Measurements from ENCODE around the gene IGFN1.

The IGFN1 gene

DNA sequence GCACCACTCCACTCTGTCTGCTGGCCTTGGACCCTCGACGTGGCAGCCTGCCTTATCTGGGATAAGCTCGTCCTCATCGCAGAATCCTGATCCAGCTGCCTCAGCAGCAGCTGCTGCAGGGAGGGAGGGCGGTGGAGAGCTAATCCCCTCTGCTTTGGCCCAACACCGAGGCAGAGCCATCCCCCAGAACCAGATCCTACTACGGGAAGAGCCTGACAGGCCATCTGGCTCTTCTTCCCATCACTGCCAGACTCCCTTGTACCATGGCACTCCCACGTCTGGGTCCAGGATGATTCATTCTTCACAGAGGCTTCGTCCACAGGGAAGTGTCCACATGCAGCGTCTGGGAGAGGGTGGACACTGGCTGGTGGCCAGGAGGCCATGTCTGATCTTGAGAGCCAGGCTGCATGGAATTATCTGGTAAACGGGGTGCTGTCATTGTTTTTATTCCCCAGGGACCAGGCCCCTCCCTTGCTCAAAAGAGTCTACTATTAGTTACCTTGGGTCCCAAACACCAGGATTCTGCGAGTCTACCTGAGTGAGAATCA, 78.1 kb downstream of the IGFN1 start:
- no peak overlapping the region for H3K4me3 ChIP-seq (ENCODE audit: low read length)
- DNase-seq (ENCODE audit: low read depth) = peak; percentile 75
- TF ChIP-seq, protein P1, sequence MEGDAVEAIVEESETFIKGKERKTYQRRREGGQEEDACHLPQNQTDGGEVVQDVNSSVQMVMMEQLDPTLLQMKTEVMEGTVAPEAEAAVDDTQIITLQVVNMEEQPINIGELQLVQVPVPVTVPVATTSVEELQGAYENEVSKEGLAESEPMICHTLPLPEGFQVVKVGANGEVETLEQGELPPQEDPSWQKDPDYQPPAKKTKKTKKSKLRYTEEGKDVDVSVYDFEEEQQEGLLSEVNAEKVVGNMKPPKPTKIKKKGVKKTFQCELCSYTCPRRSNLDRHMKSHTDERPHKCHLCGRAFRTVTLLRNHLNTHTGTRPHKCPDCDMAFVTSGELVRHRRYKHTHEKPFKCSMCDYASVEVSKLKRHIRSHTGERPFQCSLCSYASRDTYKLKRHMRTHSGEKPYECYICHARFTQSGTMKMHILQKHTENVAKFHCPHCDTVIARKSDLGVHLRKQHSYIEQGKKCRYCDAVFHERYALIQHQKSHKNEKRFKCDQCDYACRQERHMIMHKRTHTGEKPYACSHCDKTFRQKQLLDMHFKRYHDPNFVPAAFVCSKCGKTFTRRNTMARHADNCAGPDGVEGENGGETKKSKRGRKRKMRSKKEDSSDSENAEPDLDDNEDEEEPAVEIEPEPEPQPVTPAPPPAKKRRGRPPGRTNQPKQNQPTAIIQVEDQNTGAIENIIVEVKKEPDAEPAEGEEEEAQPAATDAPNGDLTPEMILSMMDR (IDR thresholded peaks at IDR 0.05; ENCODE audit: insufficient read depth, low read depth, low read length, missing control alignments) = no peak

DNA sequence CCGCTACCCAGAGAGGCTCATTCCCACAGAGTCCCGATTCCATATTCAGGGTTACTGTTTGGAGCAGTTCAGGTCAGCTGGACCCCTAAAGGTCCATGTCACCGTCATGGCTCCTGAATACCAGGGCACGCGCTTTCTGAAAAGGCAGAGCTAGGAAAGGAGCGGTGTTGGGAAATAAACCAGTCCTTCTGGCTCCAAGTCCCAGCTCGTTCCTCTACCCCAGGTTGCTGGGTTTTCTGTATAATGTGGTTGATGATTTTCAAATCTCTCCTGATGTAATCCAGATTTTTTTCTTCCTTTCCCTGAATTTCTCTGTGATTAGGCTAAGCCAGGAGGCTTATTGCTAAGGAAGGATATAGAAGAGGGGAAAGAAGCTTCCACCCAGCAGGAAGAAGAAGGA, 78.7 kb downstream of the IGFN1 start:
- H3K4me3 ChIP-seq (ENCODE audit: low read length) = no peak overlapping the region
- DNase-seq (ENCODE audit: low read depth) = peak; percentile 84
- TF ChIP-seq, protein P1 (IDR thresholded peaks at IDR 0.05; ENCODE audit: insufficient read depth, low read depth, low read length, missing control alignments) = no peak

GRCh38 chr1:201269900-201270410, 79.3 kb downstream of the IGFN1 start:
- H3K4me3 ChIP-seq (ENCODE audit: low read length) = no peak overlapping the region
- TF ChIP-seq, protein P1 (IDR thresholded peaks at IDR 0.05; ENCODE audit: insufficient read depth, low read depth, low read length, missing control alignments) = no peak
- DNase-seq (ENCODE audit: low read depth) = no peak

- TF ChIP-seq, protein P1 (IDR thresholded peaks at IDR 0.05; ENCODE audit: insufficient read depth, low read depth, low read length, missing control alignments) = no peak
- no peak overlapping the region for H3K4me3 ChIP-seq (ENCODE audit: low read length)
- no peak for DNase-seq (ENCODE audit: low read depth)
Observed at GRCh38 chr1:201270616-201271390, 80.2 kb downstream of the IGFN1 start.

- TF ChIP-seq, protein P1 (IDR thresholded peaks at IDR 0.05; ENCODE audit: insufficient read depth, low read depth, low read length, missing control alignments) = no peak
- DNase-seq (ENCODE audit: low read depth) = no peak
- no peak overlapping the region for H3K4me3 ChIP-seq (ENCODE audit: low read length)
Observed at GRCh38 chr1:201272799-201273198, 82.2 kb downstream of the IGFN1 start.

DNA sequence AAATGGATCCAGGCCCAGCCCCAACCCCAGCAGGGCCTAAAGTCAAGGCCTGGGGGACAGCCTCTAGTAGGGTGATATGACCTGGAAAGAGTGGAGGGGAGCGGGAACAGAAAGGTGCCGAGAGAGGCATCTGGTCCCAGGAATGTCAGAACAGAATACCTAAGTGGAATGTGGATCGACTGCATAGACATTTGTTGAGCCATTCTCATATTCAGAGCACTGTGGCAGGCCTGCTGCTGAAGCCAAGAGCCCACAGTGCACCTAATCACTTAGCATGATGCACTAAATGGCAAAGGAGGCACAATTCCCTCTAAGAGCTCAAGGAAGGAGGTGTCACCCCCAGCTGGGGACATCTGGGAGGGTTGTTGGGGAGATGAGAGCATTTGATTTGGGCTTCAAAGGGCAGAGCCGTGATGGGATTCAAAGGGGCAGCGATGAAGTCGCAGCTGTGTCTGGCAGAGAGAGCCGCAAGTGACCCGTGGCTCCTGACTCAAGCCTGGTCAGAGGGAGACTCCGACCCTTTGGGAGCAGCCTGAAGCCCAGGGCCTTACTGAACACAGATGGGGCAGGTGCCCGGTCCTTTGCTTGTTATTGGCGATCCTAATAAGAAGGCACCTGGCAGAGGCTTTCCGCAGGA, 84.1 kb downstream of the IGFN1 start:
- TF ChIP-seq, protein P1 (IDR thresholded peaks at IDR 0.05; ENCODE audit: insufficient read depth, low read depth, low read length, missing control alignments) = no peak
- H3K4me3 ChIP-seq (ENCODE audit: low read length) = no peak overlapping the region

More for the DNA sequence above, 84.1 kb downstream of the IGFN1 start:
- DNase-seq (ENCODE audit: low read depth) = peak; percentile 63
